ENCODE results near the gene ALDH2. TPM values are rescaled to one million over a fixed set of nuclear protein-coding genes. Genes with fewer than 3 reads are reported as not detected.
A peak's percentile ranks its signal among the peaks of the same experiment; 100 is the strongest.

The ALDH2 gene
- total RNA-seq, 4 donors from 2014 or later: 102 to 239 (median 162) TPM

DNA sequence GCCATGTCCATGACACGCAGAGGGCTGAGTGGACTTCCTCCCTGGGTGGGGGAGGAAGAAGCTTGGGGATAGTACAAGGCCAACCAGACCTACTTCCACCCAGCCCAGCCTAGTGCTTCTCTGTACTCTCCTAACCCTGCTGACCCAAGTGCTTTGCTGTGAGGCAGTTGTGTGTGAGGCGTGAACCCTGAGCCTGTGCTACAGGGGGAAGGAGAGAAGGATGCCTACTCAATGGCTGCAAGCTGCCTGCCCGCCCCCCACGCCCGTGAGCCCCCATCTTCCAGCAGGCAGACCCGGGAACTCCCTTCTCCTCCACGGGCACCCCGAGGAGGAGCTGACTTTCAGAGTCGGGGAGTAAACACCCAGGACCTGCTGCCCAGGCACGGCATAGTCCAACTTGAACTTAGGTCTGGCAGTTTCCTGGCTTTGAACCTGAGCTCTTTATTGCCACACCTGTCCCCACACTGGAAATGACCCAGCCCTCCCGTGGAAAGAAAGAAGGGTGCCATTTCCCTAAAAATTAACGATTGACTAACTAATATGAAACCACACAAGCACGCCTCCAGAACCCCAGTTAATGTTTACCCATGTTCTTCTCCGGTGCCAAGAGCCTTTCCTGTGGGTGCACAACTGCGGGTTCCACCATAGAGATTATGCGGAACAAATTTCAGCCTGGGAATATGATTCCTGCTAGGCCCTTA, 10.8 kb downstream of the ALDH2 start:
- peak overlapping the region; percentile 93 to 98 (median 96) for H3K27ac ChIP-seq
- in situ Hi-C loops (cut with MboI; ENCODE audit: low pct_ligation_motif_present in 1 of 4, low pct_unique_long_range_greater_than_20kb in 1 of 4, low sequenced_read_pairs in 3 of 4): no loop called here
- H3K36me3 ChIP-seq: peaks cover 0 to 8% (median 3%) of the 10 kb centered on the region in 4 donors
- 53% methylated on average over 16 of the region's 16 CpGs; no CpG with 5 or more reads in 1 of the 2 donors for WGBS, 2 donors (ENCODE audit: low coverage in 1 of 2)
- H3K9me3 ChIP-seq: no peaks in the 10 kb centered on the region
- no peak overlapping the region for H3K4me3 ChIP-seq
- no peaks in the 10 kb centered on the region for H3K27me3 ChIP-seq
- intact Hi-C loops (cut with DNase I; ENCODE audit: low total_unique reads): no loop called here
- H3K4me1 ChIP-seq: peaks cover 50 to 89% (median 84%) of the 10 kb centered on the region in 4 donors
- TF ChIP-seq EP300 (IDR thresholded peaks at IDR 0.05; ENCODE audit: low read depth): no peak
- TF ChIP-seq POLR2AphosphoS5 (IDR thresholded peaks at IDR 0.05): peak in 1 of 3 donors; percentile 60
- TF ChIP-seq POLR2A (IDR thresholded peaks at IDR 0.05): peak; percentile 28
- TF ChIP-seq, protein P1, sequence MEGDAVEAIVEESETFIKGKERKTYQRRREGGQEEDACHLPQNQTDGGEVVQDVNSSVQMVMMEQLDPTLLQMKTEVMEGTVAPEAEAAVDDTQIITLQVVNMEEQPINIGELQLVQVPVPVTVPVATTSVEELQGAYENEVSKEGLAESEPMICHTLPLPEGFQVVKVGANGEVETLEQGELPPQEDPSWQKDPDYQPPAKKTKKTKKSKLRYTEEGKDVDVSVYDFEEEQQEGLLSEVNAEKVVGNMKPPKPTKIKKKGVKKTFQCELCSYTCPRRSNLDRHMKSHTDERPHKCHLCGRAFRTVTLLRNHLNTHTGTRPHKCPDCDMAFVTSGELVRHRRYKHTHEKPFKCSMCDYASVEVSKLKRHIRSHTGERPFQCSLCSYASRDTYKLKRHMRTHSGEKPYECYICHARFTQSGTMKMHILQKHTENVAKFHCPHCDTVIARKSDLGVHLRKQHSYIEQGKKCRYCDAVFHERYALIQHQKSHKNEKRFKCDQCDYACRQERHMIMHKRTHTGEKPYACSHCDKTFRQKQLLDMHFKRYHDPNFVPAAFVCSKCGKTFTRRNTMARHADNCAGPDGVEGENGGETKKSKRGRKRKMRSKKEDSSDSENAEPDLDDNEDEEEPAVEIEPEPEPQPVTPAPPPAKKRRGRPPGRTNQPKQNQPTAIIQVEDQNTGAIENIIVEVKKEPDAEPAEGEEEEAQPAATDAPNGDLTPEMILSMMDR (IDR thresholded peaks at IDR 0.05): no peak
- peak; percentile 82 for DNase-seq

DNA sequence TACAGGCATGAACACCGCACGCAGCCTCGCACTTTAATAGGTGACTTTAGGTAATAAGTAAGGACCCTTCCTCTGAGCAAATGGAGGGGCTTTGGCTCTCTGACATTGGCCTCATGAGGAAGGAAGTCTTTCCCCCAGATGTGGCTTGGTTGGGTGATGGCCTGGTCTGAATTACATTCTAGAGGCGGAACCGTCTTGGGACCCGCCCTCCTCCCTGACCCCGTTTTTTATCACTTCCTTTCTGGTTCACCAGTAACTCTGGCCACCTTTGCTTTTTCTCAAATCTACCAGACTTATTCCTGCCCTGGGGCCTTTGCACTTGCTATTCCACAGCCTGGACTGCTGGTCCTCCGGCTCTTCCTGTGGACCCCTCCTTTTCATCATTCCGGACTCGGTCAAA, 13.4 kb downstream of the ALDH2 start:
- Histone ChIP-seq H3K4me1 (peaks cover 29 to 62% (median 58%) of the 10 kb centered on the region in 4 donors), H3K9me3 (no peaks in the 10 kb centered on the region), H3K36me3 (peaks cover 0 to 35% (median 21%) of the 10 kb centered on the region in 4 donors), H3K27me3 (no peaks in the 10 kb centered on the region), H3K4me3 (no peak overlapping the region), H3K27ac (peak overlapping the region; percentile 93 to 98 (median 96))
- in situ Hi-C loops (cut with MboI; ENCODE audit: low pct_ligation_motif_present in 1 of 4, low pct_unique_long_range_greater_than_20kb in 1 of 4, low sequenced_read_pairs in 3 of 4): no loop called here
- TF ChIP-seq POLR2A (IDR thresholded peaks at IDR 0.05) (no peak), EP300 (IDR thresholded peaks at IDR 0.05; ENCODE audit: low read depth) (no peak), POLR2AphosphoS5 (IDR thresholded peaks at IDR 0.05) (no peak)
- TF ChIP-seq, protein P1 (IDR thresholded peaks at IDR 0.05): no peak
- intact Hi-C loops (cut with DNase I; ENCODE audit: low total_unique reads): no loop called here
- peak; percentile 62 for DNase-seq
- 81 to 86% methylated on average over 4 to 10 of the region's 10 CpGs for WGBS, 2 donors (ENCODE audit: low coverage in 1 of 2)

- Histone ChIP-seq H3K36me3 (peaks cover 0 to 38% (median 24%) of the 10 kb centered on the region in 4 donors), H3K27ac (peak overlapping the region; percentile 93 to 98 (median 96)), H3K4me3 (no peak overlapping the region), H3K4me1 (peaks cover 27 to 58% (median 53%) of the 10 kb centered on the region in 4 donors), H3K27me3 (no peaks in the 10 kb centered on the region), H3K9me3 (no peaks in the 10 kb centered on the region)
- intact Hi-C loops (cut with DNase I; ENCODE audit: low total_unique reads): no loop called here
- peak in 2 of 3 donors; percentile 43 to 66 for TF ChIP-seq POLR2AphosphoS5 (IDR thresholded peaks at IDR 0.05)
- TF ChIP-seq POLR2A (IDR thresholded peaks at IDR 0.05): peak; percentile 37
- TF ChIP-seq, protein P1 (IDR thresholded peaks at IDR 0.05): no peak
- TF ChIP-seq EP300 (IDR thresholded peaks at IDR 0.05; ENCODE audit: low read depth): no peak
- DNase-seq: peak; percentile 74
- WGBS, 2 donors (ENCODE audit: low coverage in 1 of 2): 83 to 100% methylated on average over 3 to 5 of the region's 5 CpGs
- in situ Hi-C loops (cut with MboI; ENCODE audit: low pct_ligation_motif_present in 1 of 4, low pct_unique_long_range_greater_than_20kb in 1 of 4, low sequenced_read_pairs in 3 of 4): no loop called here
These were observed 13.9 kb downstream of the ALDH2 start for GRCh38 chr12:111780615-111781014.

DNA sequence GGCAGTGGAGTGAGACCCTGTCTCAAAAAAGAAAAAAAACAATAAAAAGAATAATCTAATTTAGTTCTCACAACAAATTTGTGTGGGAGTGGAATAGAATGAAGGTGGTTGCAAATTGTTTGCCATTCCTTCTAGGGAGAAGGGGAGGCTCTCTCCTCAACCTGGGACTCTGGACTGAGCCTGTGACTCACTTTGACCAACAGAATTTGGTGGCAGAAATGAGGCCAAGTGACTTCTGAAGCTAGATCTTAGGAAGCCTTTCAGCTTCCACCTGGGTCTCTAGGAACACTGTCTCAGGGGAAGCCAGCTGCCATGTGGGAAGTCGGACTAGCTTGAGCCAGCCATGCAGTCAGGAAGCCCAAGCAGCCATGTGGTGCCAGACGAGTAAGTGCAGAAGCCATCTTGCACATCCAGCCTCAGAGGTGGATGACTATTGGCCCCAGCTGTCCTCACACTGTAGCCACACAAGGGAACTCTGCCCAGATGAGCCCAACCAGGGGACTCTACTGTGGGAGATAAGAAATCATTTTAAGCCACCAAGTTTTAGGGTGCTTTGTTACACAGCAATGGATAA, 14.4 kb downstream of the ALDH2 start:
- no peak overlapping the region for H3K4me3 ChIP-seq
- no peaks in the 10 kb centered on the region for H3K27me3 ChIP-seq
- intact Hi-C loops (cut with DNase I; ENCODE audit: low total_unique reads): no loop called here
- no peaks in the 10 kb centered on the region for H3K9me3 ChIP-seq
- WGBS, 2 donors (ENCODE audit: low coverage in 1 of 2): 86% methylated on average over 1 of the region's 2 CpGs; no CpG with 5 or more reads in 1 of the 2 donors
- DNase-seq: no peak
- H3K36me3 ChIP-seq: peaks cover 0 to 41% (median 27%) of the 10 kb centered on the region in 4 donors
- in situ Hi-C loops (cut with MboI; ENCODE audit: low pct_ligation_motif_present in 1 of 4, low pct_unique_long_range_greater_than_20kb in 1 of 4, low sequenced_read_pairs in 3 of 4): no loop called here
- peak overlapping the region; percentile 93 to 98 (median 96) for H3K27ac ChIP-seq
- TF ChIP-seq, protein P1 (IDR thresholded peaks at IDR 0.05): no peak
- TF ChIP-seq POLR2A (IDR thresholded peaks at IDR 0.05): no peak
- TF ChIP-seq EP300 (IDR thresholded peaks at IDR 0.05; ENCODE audit: low read depth): no peak
- TF ChIP-seq POLR2AphosphoS5 (IDR thresholded peaks at IDR 0.05): no peak
- H3K4me1 ChIP-seq: peaks cover 23 to 52% (median 48%) of the 10 kb centered on the region in 4 donors

All from transverse colon (tissue), 4 donors.